ENCODE data around the gene CACNG4.

Gene CACNG4

DNA sequence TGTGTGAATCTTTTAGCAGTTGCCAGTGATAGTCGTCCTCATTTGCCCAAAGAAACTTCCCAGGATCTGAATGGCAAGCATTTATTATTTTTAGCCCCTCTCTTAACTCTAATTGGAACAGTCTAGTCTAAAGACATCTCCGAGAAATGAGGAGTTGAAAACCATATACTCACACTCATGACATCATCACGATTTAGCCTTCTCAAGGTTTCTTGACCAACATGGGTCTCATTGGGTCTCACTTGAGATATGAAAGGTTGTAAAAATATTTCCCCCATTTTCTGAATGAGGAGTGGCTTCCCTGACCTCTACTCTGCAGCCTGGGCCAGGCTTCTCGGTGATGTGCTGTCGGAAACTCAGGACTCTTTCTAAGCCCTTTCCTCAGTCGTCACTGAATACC is 42.8 kb downstream of the CACNG4 start:
- DNase-seq (ENCODE audit: low read depth in 2 of 2): no peak
- H3K4me3 ChIP-seq (replicated peaks in 1 of 2; ENCODE audit: low read depth in 2 of 2, low read length in 2 of 2): no peak overlapping the region
- TF ChIP-seq, protein P1, sequence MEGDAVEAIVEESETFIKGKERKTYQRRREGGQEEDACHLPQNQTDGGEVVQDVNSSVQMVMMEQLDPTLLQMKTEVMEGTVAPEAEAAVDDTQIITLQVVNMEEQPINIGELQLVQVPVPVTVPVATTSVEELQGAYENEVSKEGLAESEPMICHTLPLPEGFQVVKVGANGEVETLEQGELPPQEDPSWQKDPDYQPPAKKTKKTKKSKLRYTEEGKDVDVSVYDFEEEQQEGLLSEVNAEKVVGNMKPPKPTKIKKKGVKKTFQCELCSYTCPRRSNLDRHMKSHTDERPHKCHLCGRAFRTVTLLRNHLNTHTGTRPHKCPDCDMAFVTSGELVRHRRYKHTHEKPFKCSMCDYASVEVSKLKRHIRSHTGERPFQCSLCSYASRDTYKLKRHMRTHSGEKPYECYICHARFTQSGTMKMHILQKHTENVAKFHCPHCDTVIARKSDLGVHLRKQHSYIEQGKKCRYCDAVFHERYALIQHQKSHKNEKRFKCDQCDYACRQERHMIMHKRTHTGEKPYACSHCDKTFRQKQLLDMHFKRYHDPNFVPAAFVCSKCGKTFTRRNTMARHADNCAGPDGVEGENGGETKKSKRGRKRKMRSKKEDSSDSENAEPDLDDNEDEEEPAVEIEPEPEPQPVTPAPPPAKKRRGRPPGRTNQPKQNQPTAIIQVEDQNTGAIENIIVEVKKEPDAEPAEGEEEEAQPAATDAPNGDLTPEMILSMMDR (IDR thresholded peaks at IDR 0.05; ENCODE audit: low read depth, low read length): no peak

DNA sequence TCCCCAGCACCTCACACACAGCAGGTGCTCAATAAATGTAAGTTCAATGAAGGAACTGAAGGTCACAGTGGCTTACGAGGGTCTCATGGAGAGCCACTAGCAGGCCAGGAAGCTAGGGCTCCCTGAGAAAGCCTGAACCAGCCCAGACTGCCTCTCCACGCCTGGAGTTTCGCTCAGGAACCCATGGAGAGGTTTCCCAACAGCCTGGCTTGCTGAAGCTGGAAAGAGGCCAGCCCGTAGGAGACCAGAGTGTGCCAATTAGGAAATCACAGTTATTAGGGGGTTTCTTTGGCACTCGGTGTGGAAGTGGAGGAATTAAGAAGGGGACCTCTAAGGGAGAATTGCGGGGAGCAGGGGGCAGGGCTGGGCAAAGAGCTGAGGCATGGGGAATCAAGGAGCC is 43.6 kb downstream of the CACNG4 start:
- TF ChIP-seq, protein P1 (IDR thresholded peaks at IDR 0.05; ENCODE audit: low read depth, low read length): no peak
- no peak overlapping the region for H3K4me3 ChIP-seq (replicated peaks in 1 of 2; ENCODE audit: low read depth in 2 of 2, low read length in 2 of 2)
- no peak for DNase-seq (ENCODE audit: low read depth in 2 of 2)

DNA sequence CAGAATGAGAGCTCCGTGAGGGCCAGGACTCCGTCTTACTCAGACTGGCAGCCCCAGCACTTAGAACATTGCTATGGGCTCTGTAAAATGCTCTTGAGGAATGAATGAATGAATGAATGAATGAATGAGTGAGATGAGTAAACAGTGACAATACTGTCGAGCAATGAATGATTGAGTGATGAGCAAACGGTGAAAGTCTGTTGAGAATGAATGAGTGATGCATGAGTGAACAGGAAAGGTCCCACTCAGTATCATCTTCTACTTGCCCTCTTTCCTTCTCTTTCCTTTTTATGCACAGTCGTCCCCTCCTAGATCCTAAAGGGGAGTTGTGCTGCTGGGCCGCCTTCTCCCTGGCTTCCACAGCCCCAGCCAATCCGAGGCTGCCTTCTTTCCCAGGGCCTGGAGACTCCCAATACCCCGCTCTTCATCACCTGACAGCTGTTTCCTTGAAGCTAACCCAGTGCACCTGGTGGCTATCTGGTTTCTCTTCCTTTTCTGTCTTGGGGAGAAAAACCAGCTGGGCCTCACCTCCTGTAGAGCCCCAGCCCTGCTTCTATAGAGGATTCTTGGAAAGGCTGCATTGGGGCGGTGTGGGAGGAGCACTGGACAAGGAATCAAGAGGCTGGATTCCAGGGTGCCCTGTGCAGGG is 47.1 kb downstream of the CACNG4 start:
- DNase-seq (ENCODE audit: low read depth in 2 of 2): no peak
- TF ChIP-seq, protein P1 (IDR thresholded peaks at IDR 0.05; ENCODE audit: low read depth, low read length): no peak
- no peak overlapping the region for H3K4me3 ChIP-seq (replicated peaks in 1 of 2; ENCODE audit: low read depth in 2 of 2, low read length in 2 of 2)

DNA sequence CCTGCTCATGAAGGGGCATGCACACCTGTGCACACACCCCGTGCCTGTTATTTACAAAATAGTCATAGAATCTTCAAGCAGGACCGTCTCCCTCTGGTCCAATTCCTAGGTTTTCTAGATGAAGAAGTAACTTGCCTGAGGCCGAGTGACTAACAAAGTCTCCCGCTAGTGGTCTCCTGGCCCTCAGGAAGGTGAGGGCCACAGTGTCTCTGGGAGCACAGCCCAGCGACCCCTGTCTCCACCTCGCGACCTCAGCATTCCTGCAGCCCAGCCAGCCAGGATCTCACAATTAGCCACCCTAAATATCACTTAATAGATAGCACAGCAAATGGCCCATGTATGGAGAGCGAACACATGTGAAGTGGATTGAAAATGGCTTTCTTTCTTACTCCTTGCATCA is 49.4 kb downstream of the CACNG4 start:
- no peak for DNase-seq (ENCODE audit: low read depth in 2 of 2)
- TF ChIP-seq, protein P1 (IDR thresholded peaks at IDR 0.05; ENCODE audit: low read depth, low read length): no peak
- H3K4me3 ChIP-seq (replicated peaks in 1 of 2; ENCODE audit: low read depth in 2 of 2, low read length in 2 of 2): no peak overlapping the region

DNA sequence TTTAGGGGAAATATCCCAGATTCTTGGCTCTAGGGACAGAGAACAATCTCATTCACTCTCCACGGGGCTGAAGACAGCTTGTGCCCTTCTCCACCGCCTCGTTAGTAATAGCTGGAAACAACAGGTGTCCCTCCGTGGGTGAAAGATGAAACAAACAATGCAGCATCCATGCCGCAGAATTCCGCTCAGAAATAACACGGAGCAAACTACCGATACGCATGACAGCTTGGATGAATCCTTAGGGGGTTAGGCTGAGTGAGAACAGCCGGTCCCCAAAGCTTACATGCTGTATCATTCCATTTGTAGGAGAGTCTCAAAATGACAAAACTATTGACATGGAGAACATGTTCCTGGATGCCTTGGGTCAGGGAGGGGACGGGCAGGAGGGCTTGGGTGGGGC is 50.5 kb downstream of the CACNG4 start:
- TF ChIP-seq, protein P1 (IDR thresholded peaks at IDR 0.05; ENCODE audit: low read depth, low read length): no peak
- H3K4me3 ChIP-seq (replicated peaks in 1 of 2; ENCODE audit: low read depth in 2 of 2, low read length in 2 of 2): no peak overlapping the region
- no peak for DNase-seq (ENCODE audit: low read depth in 2 of 2)

DNA sequence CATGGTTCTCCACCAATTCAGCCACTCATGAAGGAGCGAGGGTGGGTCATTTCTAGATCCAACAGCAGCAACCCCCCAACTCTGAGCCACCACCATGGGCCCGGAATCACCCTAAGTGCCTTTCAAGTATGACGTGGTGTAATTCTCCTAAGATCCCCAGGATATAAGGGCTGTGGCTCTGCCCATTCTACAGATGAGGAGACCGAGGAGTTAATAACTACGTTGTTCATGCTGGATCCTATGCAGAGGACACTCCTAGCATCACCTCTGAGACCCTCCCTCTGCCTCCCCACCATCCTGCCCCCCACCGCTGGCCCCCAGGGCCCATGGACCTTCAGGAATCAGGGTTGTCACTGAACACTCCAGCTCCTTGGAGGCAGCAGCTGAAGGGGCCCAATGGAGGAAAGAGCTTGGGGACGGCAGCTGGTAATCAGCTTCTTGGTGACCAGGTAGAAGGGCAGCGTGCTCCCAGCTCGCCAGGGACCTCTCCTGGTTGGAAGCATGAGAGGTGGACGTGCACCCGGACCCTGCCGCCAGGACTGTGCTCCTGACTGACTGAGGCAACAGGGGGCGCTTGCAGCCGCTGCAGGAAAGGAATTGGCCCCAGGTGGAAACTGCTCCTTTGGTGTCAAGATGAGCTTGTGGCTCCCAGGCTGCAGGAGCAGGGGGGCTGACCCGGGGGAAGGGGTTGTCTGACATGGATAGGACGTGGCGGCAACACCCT is 51.7 kb downstream of the CACNG4 start:
- no peak overlapping the region for H3K4me3 ChIP-seq (replicated peaks in 1 of 2; ENCODE audit: low read depth in 2 of 2, low read length in 2 of 2)
- no peak for DNase-seq (ENCODE audit: low read depth in 2 of 2)
- TF ChIP-seq, protein P1 (IDR thresholded peaks at IDR 0.05; ENCODE audit: low read depth, low read length): no peak

All from cardiac fibroblast (primary cell).